ENCODE results near the gene ASAP2. TPM values are rescaled to one million over a fixed set of nuclear protein-coding genes. Genes with fewer than 3 reads are reported as not detected.

ASAP2 gene
- total RNA-seq (2014; rRNA removed) (25.2 and 34.5 TPM in 2 replicates), Bru-seq, nascent RNA (percentile 95 among the genes with signal in this experiment), BruChase-seq, experiment 1, labeled RNA remaining after a 6-hour chase (percentile 86 among the genes with signal in this experiment), BruChase-seq, experiment 2, labeled RNA remaining after a 2-hour chase (percentile 90 among the genes with signal in this experiment)
- long read RNA-seq, full-length matches to known transcripts, result 38 of 143 reads
- long read RNA-seq, partial matches to known transcripts, result 81 of 143 reads
- long read RNA-seq, other reads (novel, unspliced or antisense), result 24 of 143 reads

GRCh38 chr2:9205963-9206948 is at the start of gene ASAP2:
Gene ASAP2 (plus strand): TSS chr2:9206812. CDS start chr2:9207105, 293 bp downstream.
- H3K4me3 ChIP-seq (ENCODE audit: low read length), result peak within 1 kb of the TSS; percentile 89
- no peaks in the 10 kb centered on the region for H3K9me2 ChIP-seq (replicated peaks; ENCODE audit: low read length)
- peak within 1 kb of the TSS; percentile 74 for H2AFZ ChIP-seq (ENCODE audit: low read length)
- H3K9ac ChIP-seq (ENCODE audit: low read length), result peak within 1 kb of the TSS; percentile 97
- H3K27ac ChIP-seq (ENCODE audit: low read length), result peak within 1 kb of the TSS; percentile 80
- H4K20me1 ChIP-seq (ENCODE audit: low read length), result peaks cover 12% of the 10 kb centered on the region; the same call in 1 of the 2 replicates
- peak within 1 kb of the TSS; percentile 83 for H3K4me2 ChIP-seq (ENCODE audit: low read length)
- ChIA-PET CTCF (interaction anchor here (0.7 kb wide), 1 partner anchor 19 kb away, joined by 8 read pairs; no protein-coding TSS in a partner anchor), POLR2A (ENCODE audit: unreplicated experiment) (interaction anchor here (0.6 to 1.7 kb wide), 2 partner anchors 81 to 162 kb away, joined by 3 to 4 read pairs; no protein-coding TSS in a partner anchor)
- no peaks in the 10 kb centered on the region for H3K27me3 ChIP-seq (ENCODE audit: low read length)
- intact Hi-C loops (cut with micrococcal nuclease), result no loop called here
- H3K36me3 ChIP-seq (ENCODE audit: low read depth, low read length), result 0 out of 2 replicates have a peak, but pooled peaks cover 4% of the 10 kb centered on the region
- ATAC-seq (peak; percentile 65), DNase-seq (peak; percentile 80)
- peak; percentile 75 for TF ChIP-seq CTCF (conservative IDR thresholded peaks at IDR 0.05; ENCODE audit: low read depth, low read length)
- TF ChIP-seq EZH2 (IDR thresholded peaks at IDR 0.05; ENCODE audit: low read length, unreplicated experiment), result no peak
- TF ChIP-seq EZH2phosphoT487 (IDR thresholded peaks at IDR 0.05; ENCODE audit: borderline replicate concordance, low read length), result no peak
- peaks cover 50% of the 10 kb centered on the region for H3K79me2 ChIP-seq (ENCODE audit: low read length)
- no TSS peak for BruUV-seq (replicated peaks)
- peaks cover 33% of the 10 kb centered on the region for H3K4me1 ChIP-seq (ENCODE audit: insufficient read depth, low read length)
- H3K9me3 ChIP-seq (ENCODE audit: low read length), result no peaks in the 10 kb centered on the region
- no peaks in the 10 kb centered on the region for H3F3A ChIP-seq (ENCODE audit: low read length, unreplicated experiment)

- Histone ChIP-seq H3K36me3 (ENCODE audit: low read depth, low read length) (no peaks in the 10 kb centered on the region), H4K20me1 (ENCODE audit: low read length) (no peaks in the 10 kb centered on the region), H2AFZ (ENCODE audit: low read length) (no peak overlapping the region), H3K4me2 (ENCODE audit: low read length) (no peak overlapping the region), H3K9me3 (ENCODE audit: low read length) (no peaks in the 10 kb centered on the region), H3K4me1 (ENCODE audit: insufficient read depth, low read length) (peaks cover 13% of the 10 kb centered on the region), H3K9ac (ENCODE audit: low read length) (no peak overlapping the region), H3K27ac (ENCODE audit: low read length) (no peak overlapping the region), H3K79me2 (ENCODE audit: low read length) (no peaks in the 10 kb centered on the region), H3K4me3 (ENCODE audit: low read length) (no peak overlapping the region), H3K27me3 (ENCODE audit: low read length) (no peaks in the 10 kb centered on the region), H3K9me2 (replicated peaks; ENCODE audit: low read length) (no peaks in the 10 kb centered on the region), H3F3A (ENCODE audit: low read length, unreplicated experiment) (peaks cover 3% of the 10 kb centered on the region)
- TF ChIP-seq CTCF (conservative IDR thresholded peaks at IDR 0.05; ENCODE audit: low read depth, low read length) (no peak), EZH2 (IDR thresholded peaks at IDR 0.05; ENCODE audit: low read length, unreplicated experiment) (no peak), EZH2phosphoT487 (IDR thresholded peaks at IDR 0.05; ENCODE audit: borderline replicate concordance, low read length) (no peak)
- BruUV-seq (replicated peaks), result no TSS peak
- ChIA-PET POLR2A (ENCODE audit: unreplicated experiment) (no interaction called here), CTCF (no interaction called here)
- ATAC-seq (no peak), DNase-seq (no peak)
- intact Hi-C loops (cut with micrococcal nuclease), result no loop called here
Measured at GRCh38 chr2:9158786-9159779, 47.5 kb upstream of the ASAP2 start.
